ENCODE measurements around the gene SWT1.

The SWT1 gene

DNA sequence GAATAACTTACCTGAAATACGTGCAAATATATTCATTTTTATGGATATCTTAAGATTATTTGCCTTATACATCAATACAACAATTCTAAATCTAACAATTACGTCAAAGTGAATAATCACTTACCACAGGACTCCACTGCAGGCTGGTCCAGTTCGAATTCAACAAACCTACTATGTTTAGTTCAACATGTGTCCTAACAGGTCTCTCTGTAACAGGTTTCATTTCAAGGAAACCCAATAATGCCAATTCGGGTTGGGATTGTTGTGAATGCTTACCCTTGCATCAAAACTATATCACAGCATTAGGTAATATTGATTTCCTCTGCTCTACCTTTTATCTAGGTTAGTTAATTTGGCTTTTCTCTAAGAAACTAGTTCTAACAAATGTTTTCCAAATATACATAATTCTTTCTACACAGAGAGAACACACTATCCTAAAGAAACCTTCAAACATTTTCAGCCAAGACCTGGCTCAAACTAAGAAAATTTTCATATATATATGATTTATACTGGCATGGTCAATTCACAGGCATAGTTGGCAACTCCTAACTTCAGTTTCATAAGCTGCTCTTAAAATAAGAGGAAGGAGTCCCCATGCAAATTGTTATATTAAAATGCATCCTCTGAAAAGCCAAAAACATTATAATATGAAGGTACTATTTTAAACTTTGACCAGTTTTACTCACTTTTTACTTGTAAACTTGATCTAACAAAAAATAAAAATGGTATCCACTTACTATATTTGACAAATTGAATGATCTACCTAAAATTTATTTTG lies 155.6 kb downstream of the SWT1 start:
- no peak for TF ChIP-seq SIN3A (IDR thresholded peaks at IDR 0.05; ENCODE audit: borderline replicate concordance, insufficient read depth, low read length)
- TF ChIP-seq, protein P1, sequence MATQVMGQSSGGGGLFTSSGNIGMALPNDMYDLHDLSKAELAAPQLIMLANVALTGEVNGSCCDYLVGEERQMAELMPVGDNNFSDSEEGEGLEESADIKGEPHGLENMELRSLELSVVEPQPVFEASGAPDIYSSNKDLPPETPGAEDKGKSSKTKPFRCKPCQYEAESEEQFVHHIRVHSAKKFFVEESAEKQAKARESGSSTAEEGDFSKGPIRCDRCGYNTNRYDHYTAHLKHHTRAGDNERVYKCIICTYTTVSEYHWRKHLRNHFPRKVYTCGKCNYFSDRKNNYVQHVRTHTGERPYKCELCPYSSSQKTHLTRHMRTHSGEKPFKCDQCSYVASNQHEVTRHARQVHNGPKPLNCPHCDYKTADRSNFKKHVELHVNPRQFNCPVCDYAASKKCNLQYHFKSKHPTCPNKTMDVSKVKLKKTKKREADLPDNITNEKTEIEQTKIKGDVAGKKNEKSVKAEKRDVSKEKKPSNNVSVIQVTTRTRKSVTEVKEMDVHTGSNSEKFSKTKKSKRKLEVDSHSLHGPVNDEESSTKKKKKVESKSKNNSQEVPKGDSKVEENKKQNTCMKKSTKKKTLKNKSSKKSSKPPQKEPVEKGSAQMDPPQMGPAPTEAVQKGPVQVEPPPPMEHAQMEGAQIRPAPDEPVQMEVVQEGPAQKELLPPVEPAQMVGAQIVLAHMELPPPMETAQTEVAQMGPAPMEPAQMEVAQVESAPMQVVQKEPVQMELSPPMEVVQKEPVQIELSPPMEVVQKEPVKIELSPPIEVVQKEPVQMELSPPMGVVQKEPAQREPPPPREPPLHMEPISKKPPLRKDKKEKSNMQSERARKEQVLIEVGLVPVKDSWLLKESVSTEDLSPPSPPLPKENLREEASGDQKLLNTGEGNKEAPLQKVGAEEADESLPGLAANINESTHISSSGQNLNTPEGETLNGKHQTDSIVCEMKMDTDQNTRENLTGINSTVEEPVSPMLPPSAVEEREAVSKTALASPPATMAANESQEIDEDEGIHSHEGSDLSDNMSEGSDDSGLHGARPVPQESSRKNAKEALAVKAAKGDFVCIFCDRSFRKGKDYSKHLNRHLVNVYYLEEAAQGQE (IDR thresholded peaks at IDR 0.05; ENCODE audit: insufficient read depth in 1 of 2, low read depth in 2 of 2, low read length in 2 of 2): no peak
- no peak for TF ChIP-seq TAF1 (IDR thresholded peaks at IDR 0.05; ENCODE audit: borderline replicate concordance, insufficient read depth, low read length)
- no peak for TF ChIP-seq FOXP2 (optimal IDR thresholded peaks at IDR 0.05; ENCODE audit: borderline replicate concordance, extremely low read depth, extremely low read length, insufficient read depth)

DNA sequence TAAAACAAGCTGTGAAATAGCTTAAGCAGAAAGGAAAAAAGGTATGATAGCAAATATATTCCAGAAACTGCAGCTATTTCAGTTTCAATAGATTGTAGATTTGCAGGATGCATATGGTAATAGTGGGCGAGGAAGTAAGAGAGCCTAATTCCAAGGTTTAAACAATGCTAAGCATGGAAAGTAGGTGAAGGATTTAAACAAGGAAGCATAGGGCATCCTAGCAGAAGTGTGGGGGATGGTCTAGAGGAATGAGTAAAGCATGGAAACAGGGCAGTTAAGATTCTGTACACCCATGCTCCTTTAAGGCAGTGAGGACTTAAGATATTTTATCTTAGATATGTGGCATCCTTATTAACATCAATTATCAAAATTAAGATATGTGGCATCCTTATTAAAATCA lies 157.4 kb downstream of the SWT1 start:
- TF ChIP-seq POLR2AphosphoS5 (IDR thresholded peaks at IDR 0.05; ENCODE audit: low read depth, low read length): no peak
- TF ChIP-seq TAF1 (IDR thresholded peaks at IDR 0.05; ENCODE audit: borderline replicate concordance, insufficient read depth, low read length): no peak
- TF ChIP-seq, protein P1 (IDR thresholded peaks at IDR 0.05; ENCODE audit: insufficient read depth in 1 of 2, low read depth in 2 of 2, low read length in 2 of 2): no peak
- no peak for TF ChIP-seq SIN3A (IDR thresholded peaks at IDR 0.05; ENCODE audit: borderline replicate concordance, insufficient read depth, low read length)
- TF ChIP-seq FOXP2 (optimal IDR thresholded peaks at IDR 0.05; ENCODE audit: borderline replicate concordance, extremely low read depth, extremely low read length, insufficient read depth): no peak

DNA sequence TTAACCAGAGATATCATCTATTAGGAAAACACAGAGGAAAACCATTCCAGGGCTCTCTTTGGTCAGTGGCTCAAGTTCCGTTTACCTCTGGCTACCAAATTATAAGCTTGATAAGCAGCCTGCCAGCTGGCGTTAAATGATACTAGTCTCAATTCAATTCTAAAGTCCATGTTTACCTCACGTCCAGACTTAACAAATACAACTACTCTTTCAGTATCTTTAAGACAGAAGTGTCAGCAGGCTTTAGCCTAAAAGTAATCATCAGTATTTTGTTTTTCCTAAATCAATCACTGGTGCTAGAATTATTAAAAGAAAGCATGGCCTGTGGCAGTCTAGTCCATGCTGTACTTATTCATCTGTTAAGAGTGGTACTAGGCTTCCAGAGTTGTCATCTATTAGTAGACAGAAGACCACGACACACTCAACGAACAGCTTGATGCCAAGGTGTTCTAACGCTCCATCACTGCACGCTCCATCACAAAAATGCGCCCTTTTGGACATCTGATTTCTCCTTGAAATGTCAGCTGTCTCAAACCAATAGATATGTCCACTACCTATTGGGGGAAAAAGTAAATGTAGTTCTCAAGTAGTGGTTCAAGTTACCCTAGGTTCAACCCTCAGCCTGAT lies 158.6 kb downstream of the SWT1 start:
- no peak for TF ChIP-seq POLR2AphosphoS5 (IDR thresholded peaks at IDR 0.05; ENCODE audit: low read depth, low read length)
- no peak for TF ChIP-seq FOXP2 (optimal IDR thresholded peaks at IDR 0.05; ENCODE audit: borderline replicate concordance, extremely low read depth, extremely low read length, insufficient read depth)
- TF ChIP-seq SIN3A (IDR thresholded peaks at IDR 0.05; ENCODE audit: borderline replicate concordance, insufficient read depth, low read length): no peak
- TF ChIP-seq, protein P1 (IDR thresholded peaks at IDR 0.05; ENCODE audit: insufficient read depth in 1 of 2, low read depth in 2 of 2, low read length in 2 of 2): no peak
- TF ChIP-seq TAF1 (IDR thresholded peaks at IDR 0.05; ENCODE audit: borderline replicate concordance, insufficient read depth, low read length): no peak

DNA sequence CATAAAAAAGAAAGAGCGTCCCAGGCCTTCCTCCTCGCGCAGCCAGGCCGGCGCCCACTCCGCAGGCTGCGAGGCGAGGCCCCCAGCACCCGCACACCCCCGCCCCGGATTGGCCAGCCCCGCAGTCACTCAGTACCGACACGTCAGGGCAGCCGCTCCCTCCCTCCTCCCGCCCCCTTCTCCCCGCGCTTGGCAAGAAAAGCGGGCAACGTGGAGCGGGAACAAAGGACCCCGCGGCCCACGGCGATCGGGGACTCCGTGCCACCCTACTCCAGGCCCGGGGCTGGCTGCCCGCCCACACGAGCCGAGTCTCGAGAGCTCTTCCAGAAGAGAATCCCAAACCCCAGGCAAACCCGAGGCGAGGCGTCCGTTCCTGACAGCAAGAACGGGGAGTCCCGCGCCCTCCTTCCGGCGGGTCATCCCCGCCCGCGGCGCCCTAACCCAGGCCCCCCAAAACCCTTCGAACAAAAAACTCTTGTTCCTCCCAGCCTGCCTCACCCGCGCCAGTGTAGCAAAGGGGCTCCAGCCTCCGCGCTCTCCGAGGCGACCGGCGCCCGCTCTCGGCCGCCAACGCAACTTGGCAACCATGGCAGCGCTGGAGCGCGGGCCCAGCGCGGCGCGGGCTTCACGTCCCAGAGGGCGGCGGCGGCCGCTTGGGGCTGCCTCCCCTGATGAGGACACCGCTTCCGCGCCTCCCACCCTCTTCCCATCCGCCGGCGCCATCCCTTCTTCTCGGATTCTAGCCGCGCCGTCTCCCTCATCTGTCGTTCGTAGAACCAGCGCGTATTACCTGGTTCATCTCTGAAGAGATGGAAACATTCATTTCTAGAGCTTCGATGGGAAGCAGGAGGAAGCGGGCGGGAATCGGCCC lies 159.4 kb downstream of the SWT1 start:
- TF ChIP-seq FOXP2 (optimal IDR thresholded peaks at IDR 0.05; ENCODE audit: borderline replicate concordance, extremely low read depth, extremely low read length, insufficient read depth): no peak
- no peak; the same call in 1 of the 2 replicates for TF ChIP-seq POLR2AphosphoS5 (IDR thresholded peaks at IDR 0.05; ENCODE audit: low read depth, low read length)
- TF ChIP-seq SIN3A (IDR thresholded peaks at IDR 0.05; ENCODE audit: borderline replicate concordance, insufficient read depth, low read length): no peak
- no peak for TF ChIP-seq TAF1 (IDR thresholded peaks at IDR 0.05; ENCODE audit: borderline replicate concordance, insufficient read depth, low read length)
- TF ChIP-seq, protein P1 (IDR thresholded peaks at IDR 0.05; ENCODE audit: insufficient read depth in 1 of 2, low read depth in 2 of 2, low read length in 2 of 2): no peak

Data from PFSK-1 (cell line).